Vagina (tissue), 2 donors: ENCODE results near the gene SLC46A1.

Source experiments
- CTCF ChIP-seq, 3 experiments: fragments of 450-650 bp in 2 of 3; fragments of 200-600 bp in 1 of 3; sonication (generic) in 1 of 3; IDR thresholded peaks; one replicate each; pipeline ENCODE4 v1.5.1; 2017 to 2019; ENCODE audit warnings: antibody characterized with exemption in 3 of 3, mild to moderate bottlenecking in 2 of 3, moderate library complexity in 2 of 3
- POLR2A ChIP-seq, 2 donors: fragments of 450-650 bp; IDR thresholded peaks; one replicate each; pipeline ENCODE4 v1.6.1; 2017; ENCODE audit warnings: antibody characterized with exemption in 2 of 2, mild to moderate bottlenecking in 2 of 2, moderate library complexity in 2 of 2
- POLR2AphosphoS5 ChIP-seq, 2 donors: sonication (generic); formaldehyde crosslinking; IDR thresholded peaks; one replicate each; pipeline ENCODE4 v1.9.0; 2017; ENCODE audit warnings: antibody characterized with exemption in 2 of 2, mild to moderate bottlenecking in 2 of 2, low read depth in 1 of 2; ENCODE audit not compliant: insufficient read depth in 1 of 2

GRCh38 chr17:28404812-28405570 lies 1.0 kb downstream of the SLC46A1 start:
- no peak for TF ChIP-seq POLR2A (IDR thresholded peaks at IDR 0.05)
- no peak for TF ChIP-seq CTCF (IDR thresholded peaks at IDR 0.05)
- TF ChIP-seq POLR2AphosphoS5 (IDR thresholded peaks at IDR 0.05; ENCODE audit: insufficient read depth in 1 of 2, low read depth in 1 of 2), result no peak
